DMS114 treated with DMSO at 0.1 percent for 48 hours (cell line): ENCODE measurements around the gene ANKUB1.
"Not testable (repeated sequence)": the region's sequence is repeated elsewhere in the genome, so short reads cannot be mapped to it uniquely, and the experiment has no call there.

Source experiments
- DNase-seq: peaks from one replicate; lab custom pipeline; 2025; ENCODE audit not compliant: unreplicated experiment; lab: John Stamatoyannopoulos, UW

The ANKUB1 gene

GRCh38 chr3:149792452-149793270 lies at the start of gene ANKUB1:
Gene ANKUB1 (minus strand): TSS chr3:149792554. CDS start chr3:149792366, 188 bp downstream.
- no peak for DNase-seq

- DNase-seq = no peak
Measured at GRCh38 chr3:149839896-149840295, 47.5 kb upstream of the ANKUB1 start.

GRCh38 chr3:149839469-149839868 lies 47.1 kb upstream of the ANKUB1 start:
- not testable (repeated sequence) for DNase-seq

- DNase-seq = not testable (repeated sequence)
Measured at GRCh38 chr3:149838491-149838890, 46.1 kb upstream of the ANKUB1 start.

- DNase-seq = no peak
Measured at GRCh38 chr3:149833241-149833640, 40.9 kb upstream of the ANKUB1 start.

GRCh38 chr3:149832086-149832485 lies 39.7 kb upstream of the ANKUB1 start:
- no peak for DNase-seq

GRCh38 chr3:149831321-149831720 lies 39.0 kb upstream of the ANKUB1 start:
- no peak for DNase-seq

GRCh38 chr3:149830902-149831301 lies 38.5 kb upstream of the ANKUB1 start:
- no peak for DNase-seq

- DNase-seq = not testable (repeated sequence)
Measured at GRCh38 chr3:149829631-149830030, 37.3 kb upstream of the ANKUB1 start.

GRCh38 chr3:149828390-149828789 lies 36.0 kb upstream of the ANKUB1 start:
- DNase-seq = no peak

GRCh38 chr3:149826636-149827035 lies 34.3 kb upstream of the ANKUB1 start:
- no peak for DNase-seq

GRCh38 chr3:149820183-149820582 lies 27.8 kb upstream of the ANKUB1 start:
- DNase-seq = no peak

GRCh38 chr3:149819432-149819831 lies 27.1 kb upstream of the ANKUB1 start:
- no peak for DNase-seq

- DNase-seq = no peak
Measured at GRCh38 chr3:149816986-149817385, 24.6 kb upstream of the ANKUB1 start.

- DNase-seq = no peak
Measured at GRCh38 chr3:149816311-149816710, 24.0 kb upstream of the ANKUB1 start.

- no peak for DNase-seq
Measured at GRCh38 chr3:149815728-149816127, 23.4 kb upstream of the ANKUB1 start.

GRCh38 chr3:149815321-149815720 lies 23.0 kb upstream of the ANKUB1 start:
- no peak for DNase-seq

- DNase-seq = no peak
Measured at GRCh38 chr3:149813367-149814281, 21.3 kb upstream of the ANKUB1 start.

- peak; percentile 87 for DNase-seq
Measured at GRCh38 chr3:149812606-149813366, 20.4 kb upstream of the ANKUB1 start, which contains the start of gene RNF13. Gene RNF13 (plus strand): TSS chr3:149813215. CDS start chr3:149846027, 32,812 bp downstream.

GRCh38 chr3:149812165-149812605 lies 19.8 kb upstream of the ANKUB1 start:
- no peak for DNase-seq

GRCh38 chr3:149810846-149811245 lies 18.5 kb upstream of the ANKUB1 start:
- DNase-seq = no peak
